Measurements from ENCODE around the gene NR1D1. TPM values are rescaled to one million over a fixed set of nuclear protein-coding genes. Genes with fewer than 3 reads are reported as not detected.

NR1D1 gene
- total RNA-seq, 1 experiment from 2014 or later: 8.8 TPM

DNA sequence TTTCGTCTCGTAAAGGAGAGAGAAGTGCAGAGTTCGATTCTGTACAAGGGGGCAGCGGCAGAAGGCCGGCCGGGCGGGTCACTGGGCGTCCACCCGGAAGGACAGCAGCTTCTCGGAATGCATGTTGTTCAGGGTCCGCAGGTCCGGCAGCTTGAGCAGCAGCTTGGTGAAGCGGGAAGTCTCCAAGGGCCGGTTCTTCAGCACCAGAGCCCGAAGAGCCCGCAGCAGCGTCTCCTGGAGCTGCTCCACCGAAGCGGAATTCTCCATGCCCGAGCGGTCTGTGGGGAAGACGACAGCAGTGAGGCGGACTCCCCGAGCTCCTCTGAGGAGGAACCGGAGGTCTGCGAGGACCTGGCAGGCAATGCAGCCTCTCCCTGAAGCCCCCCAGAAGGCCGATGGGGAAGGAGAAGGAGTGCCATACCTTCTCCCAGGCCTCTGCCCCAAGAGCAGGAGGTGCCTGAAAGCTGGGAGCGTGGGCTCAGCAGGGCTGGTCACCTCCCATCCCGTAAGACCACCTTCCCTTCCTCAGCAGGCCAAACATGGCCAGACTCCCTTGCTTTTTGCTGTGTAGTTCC is 7.3 kb downstream of the NR1D1 start:
- POLR2A ChIA-PET: no interaction called here
- BruUV-seq (replicated peaks): no TSS peak
- no peak for ATAC-seq
- Histone ChIP-seq H3K36me3 (ENCODE audit: control insufficient read depth, insufficient read depth, low read length) (0 out of 2 replicates have a peak, but pooled peaks cover 2% of the 10 kb centered on the region), H3K4me1 (ENCODE audit: control insufficient read depth, insufficient read depth, low read length) (peaks cover 23% of the 10 kb centered on the region), H3K27me3 (ENCODE audit: control insufficient read depth, insufficient read depth, low read length) (no peaks in the 10 kb centered on the region), H3K4me3 (ENCODE audit: low read depth in 2 of 2, low read length in 2 of 2) (no peak overlapping the region), H3K9me3 (ENCODE audit: control insufficient read depth, insufficient read depth, low read depth, low read length) (no peaks in the 10 kb centered on the region), H3K27ac (ENCODE audit: low read length) (no peak overlapping the region)
- TF ChIP-seq, protein P1, sequence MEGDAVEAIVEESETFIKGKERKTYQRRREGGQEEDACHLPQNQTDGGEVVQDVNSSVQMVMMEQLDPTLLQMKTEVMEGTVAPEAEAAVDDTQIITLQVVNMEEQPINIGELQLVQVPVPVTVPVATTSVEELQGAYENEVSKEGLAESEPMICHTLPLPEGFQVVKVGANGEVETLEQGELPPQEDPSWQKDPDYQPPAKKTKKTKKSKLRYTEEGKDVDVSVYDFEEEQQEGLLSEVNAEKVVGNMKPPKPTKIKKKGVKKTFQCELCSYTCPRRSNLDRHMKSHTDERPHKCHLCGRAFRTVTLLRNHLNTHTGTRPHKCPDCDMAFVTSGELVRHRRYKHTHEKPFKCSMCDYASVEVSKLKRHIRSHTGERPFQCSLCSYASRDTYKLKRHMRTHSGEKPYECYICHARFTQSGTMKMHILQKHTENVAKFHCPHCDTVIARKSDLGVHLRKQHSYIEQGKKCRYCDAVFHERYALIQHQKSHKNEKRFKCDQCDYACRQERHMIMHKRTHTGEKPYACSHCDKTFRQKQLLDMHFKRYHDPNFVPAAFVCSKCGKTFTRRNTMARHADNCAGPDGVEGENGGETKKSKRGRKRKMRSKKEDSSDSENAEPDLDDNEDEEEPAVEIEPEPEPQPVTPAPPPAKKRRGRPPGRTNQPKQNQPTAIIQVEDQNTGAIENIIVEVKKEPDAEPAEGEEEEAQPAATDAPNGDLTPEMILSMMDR (IDR thresholded peaks at IDR 0.05): no peak
- TF ChIP-seq, protein P2, sequence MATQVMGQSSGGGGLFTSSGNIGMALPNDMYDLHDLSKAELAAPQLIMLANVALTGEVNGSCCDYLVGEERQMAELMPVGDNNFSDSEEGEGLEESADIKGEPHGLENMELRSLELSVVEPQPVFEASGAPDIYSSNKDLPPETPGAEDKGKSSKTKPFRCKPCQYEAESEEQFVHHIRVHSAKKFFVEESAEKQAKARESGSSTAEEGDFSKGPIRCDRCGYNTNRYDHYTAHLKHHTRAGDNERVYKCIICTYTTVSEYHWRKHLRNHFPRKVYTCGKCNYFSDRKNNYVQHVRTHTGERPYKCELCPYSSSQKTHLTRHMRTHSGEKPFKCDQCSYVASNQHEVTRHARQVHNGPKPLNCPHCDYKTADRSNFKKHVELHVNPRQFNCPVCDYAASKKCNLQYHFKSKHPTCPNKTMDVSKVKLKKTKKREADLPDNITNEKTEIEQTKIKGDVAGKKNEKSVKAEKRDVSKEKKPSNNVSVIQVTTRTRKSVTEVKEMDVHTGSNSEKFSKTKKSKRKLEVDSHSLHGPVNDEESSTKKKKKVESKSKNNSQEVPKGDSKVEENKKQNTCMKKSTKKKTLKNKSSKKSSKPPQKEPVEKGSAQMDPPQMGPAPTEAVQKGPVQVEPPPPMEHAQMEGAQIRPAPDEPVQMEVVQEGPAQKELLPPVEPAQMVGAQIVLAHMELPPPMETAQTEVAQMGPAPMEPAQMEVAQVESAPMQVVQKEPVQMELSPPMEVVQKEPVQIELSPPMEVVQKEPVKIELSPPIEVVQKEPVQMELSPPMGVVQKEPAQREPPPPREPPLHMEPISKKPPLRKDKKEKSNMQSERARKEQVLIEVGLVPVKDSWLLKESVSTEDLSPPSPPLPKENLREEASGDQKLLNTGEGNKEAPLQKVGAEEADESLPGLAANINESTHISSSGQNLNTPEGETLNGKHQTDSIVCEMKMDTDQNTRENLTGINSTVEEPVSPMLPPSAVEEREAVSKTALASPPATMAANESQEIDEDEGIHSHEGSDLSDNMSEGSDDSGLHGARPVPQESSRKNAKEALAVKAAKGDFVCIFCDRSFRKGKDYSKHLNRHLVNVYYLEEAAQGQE (IDR thresholded peaks at IDR 0.05; ENCODE audit: insufficient read depth in 1 of 2, low read depth in 2 of 2, low read length in 1 of 2): no peak
- TF ChIP-seq TCF7L2 (IDR thresholded peaks at IDR 0.05; ENCODE audit: low read depth, low read length) (no peak), POLR2AphosphoS5 (IDR thresholded peaks at IDR 0.05; ENCODE audit: low read depth, low read length) (no peak)
- intact Hi-C loops (cut with micrococcal nuclease; ENCODE audit: unreplicated experiment): no loop called here
- no peak for DNase-seq (ENCODE audit: low read depth, low spot score)
- in situ Hi-C loops (cut with HindIII; ENCODE audit: low pct_unique_long_range_greater_than_20kb, low sequenced_read_pairs): no loop called here
- CTCF ChIA-PET: no interaction called here

DNA sequence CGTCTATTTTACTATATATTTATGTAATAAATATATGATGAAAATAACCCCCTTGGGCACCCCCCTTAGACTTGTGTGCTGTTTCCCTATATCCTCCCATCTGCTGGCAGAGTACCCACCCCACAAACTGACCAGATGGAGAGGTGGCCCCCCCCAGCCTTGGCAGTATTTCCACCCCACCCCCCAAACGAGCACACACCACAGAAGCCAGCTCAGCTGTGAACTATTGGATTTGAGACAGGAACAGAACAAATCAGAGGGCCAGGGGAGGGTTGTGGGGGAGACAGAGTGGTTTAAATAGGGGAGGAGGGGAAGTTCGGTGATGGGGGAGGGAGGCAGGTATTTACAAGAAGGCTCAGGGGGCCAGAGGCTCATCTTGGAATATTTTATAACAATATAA is 7.8 kb downstream of the NR1D1 start:
- no peak overlapping the region for H3K27ac ChIP-seq (ENCODE audit: low read length)
- in situ Hi-C loops (cut with HindIII; ENCODE audit: low pct_unique_long_range_greater_than_20kb, low sequenced_read_pairs): no loop called here
- H3K27me3 ChIP-seq (ENCODE audit: control insufficient read depth, insufficient read depth, low read length): no peaks in the 10 kb centered on the region
- H3K4me1 ChIP-seq (ENCODE audit: control insufficient read depth, insufficient read depth, low read length): peaks cover 20% of the 10 kb centered on the region
- H3K36me3 ChIP-seq (ENCODE audit: control insufficient read depth, insufficient read depth, low read length): 0 out of 2 replicates have a peak, but pooled peaks cover 2% of the 10 kb centered on the region
- H3K4me3 ChIP-seq (ENCODE audit: low read depth in 2 of 2, low read length in 2 of 2): no peak overlapping the region
- BruUV-seq (replicated peaks): no TSS peak
- intact Hi-C loops (cut with micrococcal nuclease; ENCODE audit: unreplicated experiment): no loop called here
- TF ChIP-seq POLR2AphosphoS5 (IDR thresholded peaks at IDR 0.05; ENCODE audit: low read depth, low read length) (no peak), TCF7L2 (IDR thresholded peaks at IDR 0.05; ENCODE audit: low read depth, low read length) (no peak), SIN3A (IDR thresholded peaks at IDR 0.05; ENCODE audit: borderline replicate concordance, insufficient read depth, low read depth, low read length) (no peak)
- TF ChIP-seq, protein P2 (IDR thresholded peaks at IDR 0.05; ENCODE audit: insufficient read depth in 1 of 2, low read depth in 2 of 2, low read length in 1 of 2): no peak
- TF ChIP-seq, protein P1 (IDR thresholded peaks at IDR 0.05): no peak
- no peak for ATAC-seq
- H3K9me3 ChIP-seq (ENCODE audit: control insufficient read depth, insufficient read depth, low read depth, low read length): no peaks in the 10 kb centered on the region
- DNase-seq (ENCODE audit: low read depth, low spot score): no peak
- ChIA-PET POLR2A (interaction anchor here (0.6 kb wide), 1 partner anchor 20 kb away, joined by 4 read pairs; no protein-coding TSS in a partner anchor), CTCF (no interaction called here)
